ENCODE measurements around the gene EXOC2.

DNA sequence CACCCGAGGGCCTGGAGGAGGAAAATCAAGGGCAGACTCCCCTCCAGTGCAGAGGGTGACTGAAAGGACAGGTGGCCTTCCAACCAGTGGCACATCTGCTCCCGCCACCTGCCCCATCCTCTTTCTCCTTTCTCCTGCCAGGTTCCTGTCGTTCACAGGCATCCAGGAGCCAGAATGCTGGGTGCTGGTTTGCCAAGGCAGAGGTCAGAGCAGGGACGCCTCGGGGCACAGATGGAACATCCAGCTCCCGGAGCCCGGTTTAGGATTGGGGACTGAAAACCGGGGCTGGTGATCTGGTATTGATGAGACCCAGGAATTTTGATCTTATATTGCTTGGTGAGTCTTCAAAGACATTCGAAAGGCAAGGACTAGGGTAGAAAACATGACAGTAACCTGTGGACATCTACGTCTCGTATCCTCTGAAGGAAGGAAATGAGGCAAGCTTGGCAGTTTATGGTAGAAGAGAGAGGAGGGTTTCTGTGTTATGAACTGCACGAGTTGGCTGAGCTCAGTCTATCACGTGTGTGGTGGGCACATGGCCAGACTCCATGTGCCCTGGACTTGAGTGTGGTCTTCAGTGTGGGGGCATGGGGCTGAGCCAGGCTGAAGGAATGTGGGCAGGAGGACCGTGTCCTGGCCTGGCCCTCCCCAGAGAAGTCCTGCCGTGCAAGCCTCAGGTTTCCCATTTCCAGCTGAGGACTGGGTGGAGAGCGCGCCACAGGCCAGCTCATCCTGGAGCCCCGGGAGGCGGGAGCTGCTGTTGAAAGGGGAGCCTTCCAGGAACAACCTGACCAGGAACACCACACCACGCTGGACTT lies 227.2 kb downstream of the EXOC2 start:
- TF ChIP-seq, protein P1, sequence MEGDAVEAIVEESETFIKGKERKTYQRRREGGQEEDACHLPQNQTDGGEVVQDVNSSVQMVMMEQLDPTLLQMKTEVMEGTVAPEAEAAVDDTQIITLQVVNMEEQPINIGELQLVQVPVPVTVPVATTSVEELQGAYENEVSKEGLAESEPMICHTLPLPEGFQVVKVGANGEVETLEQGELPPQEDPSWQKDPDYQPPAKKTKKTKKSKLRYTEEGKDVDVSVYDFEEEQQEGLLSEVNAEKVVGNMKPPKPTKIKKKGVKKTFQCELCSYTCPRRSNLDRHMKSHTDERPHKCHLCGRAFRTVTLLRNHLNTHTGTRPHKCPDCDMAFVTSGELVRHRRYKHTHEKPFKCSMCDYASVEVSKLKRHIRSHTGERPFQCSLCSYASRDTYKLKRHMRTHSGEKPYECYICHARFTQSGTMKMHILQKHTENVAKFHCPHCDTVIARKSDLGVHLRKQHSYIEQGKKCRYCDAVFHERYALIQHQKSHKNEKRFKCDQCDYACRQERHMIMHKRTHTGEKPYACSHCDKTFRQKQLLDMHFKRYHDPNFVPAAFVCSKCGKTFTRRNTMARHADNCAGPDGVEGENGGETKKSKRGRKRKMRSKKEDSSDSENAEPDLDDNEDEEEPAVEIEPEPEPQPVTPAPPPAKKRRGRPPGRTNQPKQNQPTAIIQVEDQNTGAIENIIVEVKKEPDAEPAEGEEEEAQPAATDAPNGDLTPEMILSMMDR (IDR thresholded peaks at IDR 0.05; ENCODE audit: low read length), result no peak
- TF ChIP-seq EZH2 (IDR thresholded peaks at IDR 0.05; ENCODE audit: borderline replicate concordance, low read length), result no peak

All from OCI-LY1 (cell line).